H1 (cell line): Measurements from ENCODE around the gene SPPL2A. TPM values are rescaled to one million over a fixed set of nuclear protein-coding genes. Genes with fewer than 3 reads are reported as not detected.

ENCODE experiments used
- CTCF ChIA-PET: fragments of 300-600 bp; sonication (Branson Sonifier 250); formaldehyde crosslinking; loops from one replicate; lab custom pipeline; 2021; ENCODE audit not compliant: partially characterized antibody; lab: Charles Lee
- POLR2A ChIA-PET: fragments of 300-600 bp; sonication (Branson Sonifier 250); formaldehyde crosslinking; loops from one replicate; lab custom pipeline; 2021; ENCODE audit warnings: inconsistent platforms; ENCODE audit not compliant: partially characterized antibody; lab: Charles Lee
- DNase-seq, 2 experiments: peaks; one replicate each; pipeline versions ENCODE4 v3.0.0 to v3.0.0-alpha.2; 2010 to 2022; ENCODE audit warnings: low spot score in 2 of 2, low read depth in 1 of 2, mixed read lengths in 1 of 2
- FAIRE-seq: peaks from 2 replicates; lab custom pipeline; 2011; peaks lifted over from hg19 to GRCh38; lab: Jason Lieb, UNC
- H2AFZ ChIP-seq: 2 replicates; pipeline ENCODE4 v1.8.1; 2012; ENCODE audit warnings: low read length, inconsistent platforms
- H2AK5ac ChIP-seq: 2 replicates; pipeline ENCODE4 v1.6.1; 2013; ENCODE audit warnings: low read depth, low read length
- H2BK120ac ChIP-seq: replicated peaks from 2 replicates; pipeline ENCODE3; 2013; ENCODE audit warnings: low read depth, low read length, inconsistent platforms
- H2BK12ac ChIP-seq: 2 replicates; pipeline ENCODE4 v1.6.1; 2013; ENCODE audit warnings: low read depth, low read length
- H2BK15ac ChIP-seq: 2 replicates; pipeline ENCODE4 v1.6.1; 2013; ENCODE audit warnings: low read length
- H2BK20ac ChIP-seq: 2 replicates; pipeline ENCODE4 v1.6.1; 2013; ENCODE audit warnings: low read length
- H2BK5ac ChIP-seq: 2 replicates; pipeline ENCODE4 v1.6.1; 2013; ENCODE audit warnings: low read depth, low read length
- H3K14ac ChIP-seq: 2 replicates; pipeline ENCODE4 v1.6.1; 2013; ENCODE audit warnings: inconsistent platforms; ENCODE audit not compliant: insufficient read length
- H3K18ac ChIP-seq: 2 replicates; pipeline ENCODE4 v1.6.1; 2013; ENCODE audit warnings: low read length; ENCODE audit errors: extremely low read depth
- H3K23ac ChIP-seq: 2 replicates; pipeline ENCODE4 v1.6.1; 2013; ENCODE audit warnings: inconsistent platforms; ENCODE audit not compliant: insufficient read length
- H3K23me2 ChIP-seq: 2 replicates; pipeline ENCODE4 v1.6.1; 2013; ENCODE audit warnings: low read depth, low read length
- H3K27ac ChIP-seq: 2 replicates; pipeline ENCODE4 v1.6.1; 2011; ENCODE audit warnings: low read depth, low read length, inconsistent platforms
- H3K27me3 ChIP-seq, 4 experiments: replicated peaks in 1 of 4; 1 replicate in 1 of 4; 2 replicates in 3 of 4; pipeline versions ENCODE4 v1.6.1 to v1.8.1; 2011 to 2013; ENCODE audit warnings: low read length in 3 of 4, mild to moderate bottlenecking in 3 of 4, inconsistent platforms in 2 of 4, mixed read lengths in 2 of 4, moderate library complexity in 1 of 4; ENCODE audit not compliant: control insufficient read depth in 3 of 4, insufficient read depth in 3 of 4; ENCODE audit errors: extremely low read depth in 1 of 4
- H3K36me3 ChIP-seq, 4 experiments: 2 replicates each; pipeline versions ENCODE4 v1.6.1 to v1.8.1; 2011 to 2013; ENCODE audit warnings: mild to moderate bottlenecking in 4 of 4, low read length in 3 of 4, moderate library complexity in 2 of 4, control low read depth in 1 of 4, inconsistent platforms in 1 of 4; ENCODE audit not compliant: insufficient read depth in 4 of 4, control insufficient read depth in 2 of 4
- H3K4ac ChIP-seq: replicated peaks from 2 replicates; pipeline ENCODE3; 2013; ENCODE audit warnings: low read length, low read depth, mixed read lengths, inconsistent platforms; ENCODE audit not compliant: insufficient read length
- H3K4me1 ChIP-seq, 4 experiments: replicated peaks in 1 of 4; 1 replicate in 1 of 4; 2 replicates in 3 of 4; pipeline versions ENCODE4 v1.6.1 to v1.8.1; 2011 to 2013; ENCODE audit warnings: low read length in 3 of 4, inconsistent platforms in 2 of 4, mixed read lengths in 1 of 4; ENCODE audit not compliant: insufficient read depth in 4 of 4, control insufficient read depth in 3 of 4
- H3K4me2 ChIP-seq, 2 experiments: 2 replicates each; pipeline versions ENCODE4 v1.6.1 to v1.8.1; 2011 to 2013; ENCODE audit warnings: low read depth in 2 of 2, low read length in 2 of 2, control low read depth in 1 of 2, inconsistent platforms in 1 of 2, mild to moderate bottlenecking in 1 of 2; ENCODE audit not compliant: insufficient read depth in 1 of 2
- H3K4me3 ChIP-seq, 4 experiments: fragments of 200-600, 300-600 bp in 1 of 4; sonication (generic), shearing (Covaris generic), sonication (Bioruptor Twin) in 1 of 4; 2 replicates each; pipeline versions ENCODE4 v1.5.1 to v1.8.1; 2011 to 2016; ENCODE audit warnings: low read length in 4 of 4, low read depth in 3 of 4, control low read depth in 2 of 4, inconsistent platforms in 2 of 4, mild to moderate bottlenecking in 2 of 4, mixed read lengths in 1 of 4, moderate library complexity in 1 of 4; ENCODE audit not compliant: insufficient read depth in 2 of 4; ENCODE audit errors: extremely low read depth in 1 of 4
- H3K56ac ChIP-seq: replicated peaks from 2 replicates; pipeline ENCODE3; 2013; ENCODE audit warnings: low read depth, mild to moderate bottlenecking, mixed read lengths, low read length, inconsistent platforms; ENCODE audit not compliant: insufficient read length
- H3K79me1 ChIP-seq: 2 replicates; pipeline ENCODE4 v1.6.1; 2013; ENCODE audit warnings: low read depth, low read length, control low read depth
- H3K79me2 ChIP-seq, 2 experiments: 2 replicates each; pipeline versions ENCODE4 v1.6.1 to v1.8.1; 2012 to 2013; ENCODE audit warnings: low read length in 2 of 2, mild to moderate bottlenecking in 2 of 2, inconsistent platforms in 1 of 2; ENCODE audit not compliant: insufficient read depth in 2 of 2, control insufficient read depth in 1 of 2
- H3K9ac ChIP-seq, 4 experiments: replicated peaks in 1 of 4; 1 replicate in 1 of 4; 2 replicates in 3 of 4; pipeline versions ENCODE4 v1.6.1 to v1.8.1; 2011 to 2013; ENCODE audit warnings: low read depth in 3 of 4, low read length in 3 of 4, control low read depth in 2 of 4, mild to moderate bottlenecking in 2 of 4, moderate library complexity in 2 of 4, inconsistent platforms in 1 of 4; ENCODE audit errors: extremely low read depth in 1 of 4
- H3K9me3 ChIP-seq, 2 experiments: 2 replicates each; pipeline versions ENCODE4 v1.6.1 to v1.8.1; 2012 to 2013; ENCODE audit warnings: mild to moderate bottlenecking in 2 of 2, moderate library complexity in 2 of 2, control low read depth in 1 of 2, inconsistent platforms in 1 of 2, low read depth in 1 of 2, low read length in 1 of 2, mixed read lengths in 1 of 2; ENCODE audit not compliant: insufficient read depth in 2 of 2
- H4K20me1 ChIP-seq, 2 experiments: replicated peaks in 1 of 2; 2 replicates each; pipeline versions ENCODE3 to v1.8.1; 2011 to 2013; ENCODE audit warnings: inconsistent platforms in 2 of 2, low read length in 2 of 2, mild to moderate bottlenecking in 1 of 2; ENCODE audit not compliant: insufficient read depth in 2 of 2, control insufficient read depth in 1 of 2
- H4K5ac ChIP-seq: 2 replicates; pipeline ENCODE4 v1.6.1; 2013; ENCODE audit warnings: low read length, low read depth, mixed read lengths, inconsistent platforms; ENCODE audit not compliant: insufficient read length
- H4K8ac ChIP-seq: 2 replicates; pipeline ENCODE4 v1.8.0; 2013; ENCODE audit warnings: mild to moderate bottlenecking, moderate library complexity, low read length, inconsistent platforms; ENCODE audit not compliant: insufficient read depth; ENCODE audit errors: extremely low read depth
- H4K91ac ChIP-seq: replicated peaks from 2 replicates; pipeline ENCODE3; 2013; ENCODE audit warnings: low read length, mixed read lengths, inconsistent platforms; ENCODE audit not compliant: insufficient read length
- EZH2 ChIP-seq: fragments of 200-600 bp; sonication (generic); IDR thresholded peaks from 2 replicates; pipeline ENCODE4 v1.7.1; 2012; ENCODE audit warnings: low read depth, mild to moderate bottlenecking, moderate library complexity, low read length, inconsistent platforms; ENCODE audit not compliant: severe bottlenecking
- WGBS, 2 experiments: shearing (Covaris generic) in 1 of 2; methylation state at CpG; one replicate each; pipeline versions ENCODE4 v1.1.6 to v1.1.7; 2013 to 2015; ENCODE audit warnings: low lambda C conversion rate in 2 of 2, mixed read lengths in 2 of 2, inconsistent platforms in 1 of 2, low coverage in 1 of 2, missing lambda C conversion rate in 1 of 2; ENCODE audit not compliant: insufficient replicate concordance in 2 of 2, insufficient coverage in 1 of 2, insufficient read length in 1 of 2; ENCODE audit errors: extremely low coverage in 1 of 2, missing lambda C conversion rate in 1 of 2; 5-methylcytosine and 5-hydroxymethylcytosine counted together
- polyA plus RNA-seq, 7 experiments: library from polyadenylated mRNA; depleted of rRNA in 3 of 7; stranded (reverse) in 5 of 7; unstranded in 2 of 7; fragments of >200 nt in 5 of 7; fragments of 200-250 nt in 2 of 7; gene quantifications; 1 replicate in 5 of 7; 2 replicates in 1 of 7; 4 replicates in 1 of 7; pipeline versions ENCODE4 v1.2.1 to v1.2.3, GENCODE V29; 2011 to 2013; ENCODE audit warnings: missing spikeins in 2 of 7, mixed read lengths in 2 of 7
- total RNA-seq: library from RNA; stranded (reverse); fragmentation: NEBNext Ultra II Directional; extraction: Animal tissue kit (Norgen Biotek cat#: 25700); gene quantifications from 2 replicates; pipeline ENCODE4 v1.2.1, GENCODE V29; 2021

Gene SPPL2A
- total and polyA plus RNA-seq, 2 of the 8 experiments (the other 6 are each of a cell fraction or from before 2014, with no cell fraction given) = 15.6 to 52.9 TPM

DNA sequence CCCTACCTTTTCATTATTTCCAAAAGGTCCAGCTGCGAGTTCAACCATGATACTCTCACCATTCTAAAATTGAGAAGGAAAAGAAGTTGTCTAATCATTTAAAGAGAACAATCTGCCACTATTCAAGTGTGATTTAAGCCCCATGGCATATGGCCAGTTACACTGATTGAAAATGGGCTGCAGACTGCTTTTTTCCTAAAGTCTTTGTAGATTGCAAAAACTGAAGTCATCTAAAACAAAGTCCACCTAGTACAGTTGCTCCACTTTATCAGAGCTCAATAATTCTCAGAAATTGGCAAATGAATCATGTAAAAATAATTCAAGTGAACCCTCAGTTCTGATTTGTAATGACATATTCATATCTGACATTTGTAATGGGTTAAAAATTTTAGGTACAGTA, 39.2 kb downstream of the SPPL2A start:
- Histone ChIP-seq H2AFZ (no peak overlapping the region), H3K27ac (no peak overlapping the region), H4K91ac (no peak overlapping the region), H3K9me3 (no peaks in the 10 kb centered on the region), H2AK5ac (no peak overlapping the region), H3K18ac (no peak overlapping the region), H3K4ac (no peak overlapping the region), H3K23ac (no peak overlapping the region), H3K79me2 (no peaks in the 10 kb centered on the region), H2BK15ac (no peak overlapping the region), H2BK12ac (no peak overlapping the region), H3K4me3 (no peak overlapping the region), H2BK120ac (no peak overlapping the region), H3K4me1 (no peaks in the 10 kb centered on the region), H3K36me3 (no peaks in the 10 kb centered on the region; a peak in 2 of 8 replicates), H3K23me2 (no peaks in the 10 kb centered on the region), H2BK5ac (no peak overlapping the region), H4K20me1 (no peaks in the 10 kb centered on the region), H3K9ac (no peak overlapping the region), H4K5ac (no peak overlapping the region), H3K79me1 (no peaks in the 10 kb centered on the region), H3K27me3 (no peaks in the 10 kb centered on the region), H3K14ac (no peak overlapping the region), H4K8ac (no peak overlapping the region), H3K56ac (no peak overlapping the region), H3K4me2 (no peak overlapping the region), H2BK20ac (no peak overlapping the region)
- CTCF ChIA-PET = interaction anchor here (1.0 kb wide), 1 partner anchor 18 kb away, joined by 3 read pairs; no protein-coding TSS in a partner anchor
- FAIRE-seq = no peak
- 96% methylated on average over 1 of the region's 1 CpG; no CpG with 5 or more reads in 1 of the 2 experiments for WGBS, 2 experiments
- POLR2A ChIA-PET = interaction anchor here (0.6 kb wide), 1 partner anchor 19 kb away, joined by 4 read pairs; no protein-coding TSS in a partner anchor
- no peak for DNase-seq
- TF ChIP-seq EZH2 = no peak
